Activated T-cell treated with anti-CD3 and anti-CD28 coated beads, Interleukin-2, amount 50 U/mL, for 24 hours (primary cell): ENCODE results near the gene DNAJB4.
A peak's percentile ranks its signal among the peaks of the same experiment; 100 is the strongest.

Source experiments
- DNase-seq: peaks from one replicate; pipeline ENCODE4 v3.0.0-alpha.2; 2020
- H3K27ac Mint-ChIP-seq: 2 replicates; pipeline ENCODE4 v1.8.0; 2020; ENCODE audit warnings: mild to moderate bottlenecking, mixed read lengths
- H3K27me3 Mint-ChIP-seq: 2 replicates; pipeline ENCODE4 v1.8.0; 2020; ENCODE audit warnings: mixed read lengths
- H3K36me3 Mint-ChIP-seq: 2 replicates; pipeline ENCODE4 v1.8.0; 2020; ENCODE audit warnings: low read depth, mixed read lengths
- H3K4me1 Mint-ChIP-seq: 2 replicates; pipeline ENCODE4 v1.8.0; 2020; ENCODE audit warnings: low read depth, mixed read lengths
- H3K4me3 Mint-ChIP-seq: 2 replicates; pipeline ENCODE4 v1.8.0; 2020; ENCODE audit warnings: mild to moderate bottlenecking, moderate library complexity, mixed read lengths
- H3K9me3 Mint-ChIP-seq: 2 replicates; pipeline ENCODE4 v1.8.0; 2020; ENCODE audit warnings: mixed read lengths

DNAJB4 gene

DNA sequence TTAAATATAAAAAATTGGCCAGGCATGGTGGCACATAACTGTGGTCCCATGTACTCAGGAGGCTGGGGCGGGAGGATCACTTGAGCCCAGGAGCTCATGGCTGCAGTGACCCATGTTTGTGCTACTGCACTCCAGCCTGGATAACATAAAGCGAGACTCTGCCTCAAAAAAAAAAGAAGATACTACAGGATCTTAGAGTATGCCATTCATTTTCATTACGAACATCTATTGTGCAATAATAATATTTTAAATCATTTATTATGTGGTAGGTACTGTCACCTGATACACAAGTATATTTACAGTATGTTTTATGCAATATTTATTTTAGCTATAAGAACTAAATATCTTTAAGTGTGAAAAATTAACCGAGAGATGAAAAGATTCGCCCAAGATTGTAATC lies 31.7 kb downstream of the DNAJB4 start:
- peaks cover 15% of the 10 kb centered on the region for H3K27me3 Mint-ChIP-seq
- no peak for DNase-seq
- H3K4me1 Mint-ChIP-seq = peaks cover 8% of the 10 kb centered on the region
- H3K36me3 Mint-ChIP-seq = no peaks in the 10 kb centered on the region
- H3K4me3 Mint-ChIP-seq = no peak overlapping the region
- H3K27ac Mint-ChIP-seq = no peak overlapping the region
- H3K9me3 Mint-ChIP-seq = no peaks in the 10 kb centered on the region

DNA sequence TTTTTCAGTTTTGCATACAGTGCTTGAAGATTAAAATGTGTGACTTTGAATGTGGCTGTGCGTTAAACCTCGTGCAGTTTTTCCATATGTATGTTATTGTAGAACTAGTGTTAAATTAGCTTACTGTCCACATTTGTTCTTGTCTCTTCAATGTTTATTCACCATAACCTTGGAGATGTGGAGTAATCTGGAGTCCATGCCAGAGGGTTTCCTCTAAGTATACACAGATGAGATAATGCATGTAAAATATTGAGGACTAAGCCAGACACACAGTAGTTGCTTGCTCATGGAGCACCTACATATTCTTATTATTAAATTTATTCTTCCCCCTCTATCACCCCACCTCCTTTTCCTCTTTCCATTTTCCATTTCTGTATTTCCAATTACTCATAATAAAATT lies 33.3 kb downstream of the DNAJB4 start:
- Mint-ChIP-seq H3K4me1 (peaks cover 8% of the 10 kb centered on the region), H3K9me3 (no peaks in the 10 kb centered on the region), H3K36me3 (no peaks in the 10 kb centered on the region), H3K27me3 (peaks cover 20% of the 10 kb centered on the region), H3K4me3 (no peak overlapping the region), H3K27ac (no peak overlapping the region)
- DNase-seq = no peak

DNA sequence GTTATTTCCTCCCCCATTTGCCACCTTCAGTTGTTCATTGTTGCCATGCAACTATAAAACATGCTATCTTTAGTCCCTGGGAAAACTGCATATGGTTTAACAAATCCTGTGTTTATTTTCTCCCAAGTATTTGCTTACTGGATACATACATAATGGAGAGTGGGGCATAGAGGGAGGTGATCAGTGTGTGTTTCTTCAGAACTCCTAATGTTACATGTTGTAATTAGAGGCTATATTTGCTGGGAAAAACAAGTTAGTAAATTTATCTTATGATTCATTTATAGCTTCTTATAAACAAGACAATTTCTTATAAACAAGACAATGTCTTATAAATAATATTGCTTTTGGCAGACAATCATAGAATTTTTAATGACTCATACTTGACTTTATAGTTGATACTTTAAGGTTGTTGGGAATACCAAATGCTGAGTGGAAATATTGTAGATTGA lies 33.8 kb downstream of the DNAJB4 start:
- Mint-ChIP-seq H3K9me3 (no peaks in the 10 kb centered on the region), H3K27me3 (peaks cover 24% of the 10 kb centered on the region), H3K36me3 (no peaks in the 10 kb centered on the region), H3K4me1 (peaks cover 8% of the 10 kb centered on the region), H3K27ac (no peak overlapping the region), H3K4me3 (no peak overlapping the region)
- DNase-seq = no peak

DNA sequence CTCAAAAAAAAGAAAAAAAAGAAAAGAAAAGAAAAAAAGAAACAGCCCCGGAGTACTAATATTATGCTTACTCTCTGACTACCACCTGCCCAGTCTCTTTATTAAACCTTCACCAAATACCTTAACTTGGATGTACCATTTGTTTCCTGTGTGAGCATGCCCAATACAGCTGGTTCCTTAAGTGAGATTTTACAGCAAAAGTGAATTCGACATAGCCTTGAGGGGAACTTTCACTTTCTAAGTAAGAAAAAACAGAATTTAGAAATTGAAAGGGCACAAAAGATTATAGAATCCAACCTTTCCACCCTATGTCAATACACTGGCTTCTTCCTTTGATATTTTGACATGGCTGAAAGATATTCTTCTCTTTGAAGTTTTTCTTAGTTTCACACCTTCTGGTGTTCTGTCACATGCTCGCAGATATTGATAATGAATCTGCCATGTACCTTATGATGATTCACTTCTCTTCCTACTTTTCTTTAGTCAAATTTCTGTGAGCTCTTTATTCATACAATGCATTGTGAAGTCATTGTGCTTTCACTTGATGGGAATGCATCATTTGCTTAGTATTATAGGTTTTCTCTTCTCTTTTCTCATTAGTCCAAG lies 35.8 kb downstream of the DNAJB4 start:
- Mint-ChIP-seq H3K27me3 (peaks cover 28% of the 10 kb centered on the region), H3K36me3 (no peaks in the 10 kb centered on the region), H3K27ac (peak overlapping the region; percentile 10), H3K4me3 (peak overlapping the region; percentile 11), H3K9me3 (no peaks in the 10 kb centered on the region), H3K4me1 (peaks cover 19% of the 10 kb centered on the region)
- no peak for DNase-seq

DNA sequence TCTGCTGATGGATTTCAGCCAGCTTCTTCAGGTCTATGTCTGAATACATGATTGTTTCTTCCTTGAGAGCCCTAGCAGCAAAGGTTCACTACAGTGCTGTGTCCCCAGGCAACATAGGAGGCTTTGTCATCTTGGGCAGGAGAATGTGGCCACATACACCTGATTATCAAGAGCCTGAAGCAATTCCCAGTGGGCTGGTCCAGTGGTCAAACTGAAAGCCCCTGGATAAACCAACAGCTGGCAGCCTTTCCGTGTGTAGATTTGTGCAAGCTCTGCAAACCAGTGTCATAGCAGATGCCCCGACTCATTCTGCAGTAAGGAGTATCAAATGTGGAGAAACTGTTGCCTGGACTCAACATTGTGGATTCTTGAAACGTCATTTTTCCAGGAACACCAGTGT lies 38.7 kb downstream of the DNAJB4 start:
- H3K36me3 Mint-ChIP-seq = no peaks in the 10 kb centered on the region
- H3K27ac Mint-ChIP-seq = no peak overlapping the region
- H3K27me3 Mint-ChIP-seq = peaks cover 48% of the 10 kb centered on the region
- no peak overlapping the region for H3K4me3 Mint-ChIP-seq
- DNase-seq = no peak
- H3K4me1 Mint-ChIP-seq = peaks cover 41% of the 10 kb centered on the region
- no peaks in the 10 kb centered on the region for H3K9me3 Mint-ChIP-seq

DNA sequence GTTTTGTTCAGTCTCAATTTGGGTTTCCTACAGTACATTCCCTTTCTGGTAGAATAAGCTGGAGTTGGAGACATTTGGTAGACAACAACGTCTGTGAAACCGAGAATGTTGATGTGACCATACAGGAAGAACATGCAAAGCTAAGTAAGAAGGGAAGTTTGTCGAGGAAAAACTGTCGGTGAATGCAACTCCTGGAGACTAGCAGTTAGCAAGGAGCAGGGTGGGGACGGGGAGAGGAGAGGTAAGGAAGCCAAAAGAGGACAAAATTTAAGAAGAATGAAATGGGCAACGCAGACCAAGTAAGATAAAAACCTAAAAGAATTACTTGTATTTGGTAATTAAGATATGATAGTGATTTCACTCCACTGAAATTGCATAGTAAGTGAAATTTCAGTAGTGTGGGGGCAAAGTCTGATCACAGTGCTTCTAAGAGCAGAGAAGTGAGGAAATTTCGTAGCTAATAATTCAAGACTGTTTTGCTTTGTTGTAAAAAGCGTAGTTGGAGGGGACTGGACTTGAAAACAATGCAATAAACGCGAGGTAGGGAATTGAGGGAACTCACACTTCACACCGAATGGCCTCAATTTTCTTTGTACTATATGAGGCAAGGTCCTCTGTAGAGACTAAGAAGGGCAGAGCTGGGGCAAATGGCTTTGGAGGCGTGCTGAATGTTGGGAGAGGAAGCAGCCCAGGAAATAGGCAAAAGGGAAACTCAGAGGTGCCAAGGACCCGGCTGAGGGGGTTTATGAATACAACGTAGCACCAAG lies 40.2 kb downstream of the DNAJB4 start:
- Mint-ChIP-seq H3K27me3 (peaks cover 63% of the 10 kb centered on the region), H3K9me3 (no peaks in the 10 kb centered on the region), H3K4me1 (peaks cover 50% of the 10 kb centered on the region), H3K27ac (no peak overlapping the region), H3K36me3 (no peaks in the 10 kb centered on the region), H3K4me3 (peak overlapping the region; percentile 75)
- DNase-seq = no peak

DNA sequence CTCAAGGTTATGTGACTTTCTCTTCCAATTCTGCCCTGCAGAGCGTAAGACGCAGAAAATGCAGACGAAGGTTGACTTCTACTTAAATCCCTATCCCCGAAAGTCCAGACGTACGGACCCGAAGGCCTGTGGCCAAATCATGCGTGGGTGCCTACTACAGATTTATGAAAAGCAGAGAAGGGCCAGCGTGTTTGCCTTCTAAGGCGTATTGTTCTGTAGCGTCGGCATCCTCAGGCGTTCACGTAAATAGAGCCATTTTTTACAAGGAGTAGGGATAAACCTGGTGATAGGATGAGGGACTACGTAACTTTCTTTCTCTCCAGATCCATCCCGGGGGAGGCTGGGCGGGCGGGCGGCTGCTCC lies 40.8 kb downstream of the DNAJB4 start:
- DNase-seq = peak; percentile 35
- Mint-ChIP-seq H3K36me3 (no peaks in the 10 kb centered on the region), H3K27me3 (peaks cover 67% of the 10 kb centered on the region), H3K4me1 (peaks cover 47% of the 10 kb centered on the region), H3K4me3 (peak overlapping the region; percentile 75), H3K27ac (peak overlapping the region; percentile 29), H3K9me3 (no peaks in the 10 kb centered on the region)

DNA sequence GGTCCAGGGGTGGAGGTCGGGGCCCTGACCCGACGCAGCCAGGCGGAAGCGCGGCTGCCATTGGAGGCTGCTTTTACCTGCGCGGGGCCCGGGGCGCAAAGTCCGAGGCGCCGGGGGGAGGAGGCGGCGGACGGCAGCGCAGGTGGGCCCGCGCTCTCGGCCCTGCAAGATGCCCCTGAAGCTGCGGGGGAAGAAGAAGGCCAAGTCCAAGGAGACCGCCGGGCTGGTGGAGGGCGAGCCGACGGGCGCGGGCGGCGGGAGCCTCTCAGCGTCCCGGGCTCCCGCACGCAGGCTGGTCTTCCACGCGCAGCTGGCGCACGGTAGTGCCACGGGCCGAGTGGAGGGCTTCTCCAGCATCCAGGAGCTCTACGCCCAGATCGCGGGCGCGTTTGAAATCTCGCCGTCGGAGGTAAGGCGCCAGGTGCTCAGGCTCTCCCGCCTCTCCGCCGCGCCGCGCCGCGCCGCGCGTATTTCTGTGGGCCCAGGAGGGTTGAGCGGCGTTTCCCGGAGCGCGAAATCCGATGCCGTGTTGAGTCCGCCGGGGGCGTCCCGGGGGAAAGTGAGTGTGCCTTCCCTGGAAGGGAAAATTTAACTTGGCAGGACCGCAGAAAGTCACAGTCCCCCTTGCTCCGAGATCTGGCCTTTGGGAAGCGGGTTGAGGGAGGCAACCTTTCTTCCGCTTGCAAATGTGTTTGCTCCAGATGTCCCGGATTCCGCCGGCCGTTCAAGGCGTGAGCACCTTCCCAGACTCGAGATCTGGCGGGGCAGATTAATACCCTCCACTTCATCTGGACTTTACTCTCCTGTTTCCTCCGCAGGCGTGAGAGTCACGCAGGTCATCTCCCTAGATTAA lies 41.4 kb downstream of the DNAJB4 start, which contains the start of gene GIPC2:
Gene GIPC2, plus strand, starts transcription at position 41 of the 853 bp plus-strand sequence. Its CDS starts 129 bp downstream, at position 170.
- peak; percentile 57 for DNase-seq
- Mint-ChIP-seq H3K27me3 (peaks cover 70% of the 10 kb centered on the region), H3K27ac (peak within 1 kb of the TSS; percentile 52), H3K4me3 (peak within 1 kb of the TSS; percentile 75), H3K9me3 (no peaks in the 10 kb centered on the region), H3K4me1 (peaks cover 42% of the 10 kb centered on the region), H3K36me3 (no peaks in the 10 kb centered on the region)

DNA sequence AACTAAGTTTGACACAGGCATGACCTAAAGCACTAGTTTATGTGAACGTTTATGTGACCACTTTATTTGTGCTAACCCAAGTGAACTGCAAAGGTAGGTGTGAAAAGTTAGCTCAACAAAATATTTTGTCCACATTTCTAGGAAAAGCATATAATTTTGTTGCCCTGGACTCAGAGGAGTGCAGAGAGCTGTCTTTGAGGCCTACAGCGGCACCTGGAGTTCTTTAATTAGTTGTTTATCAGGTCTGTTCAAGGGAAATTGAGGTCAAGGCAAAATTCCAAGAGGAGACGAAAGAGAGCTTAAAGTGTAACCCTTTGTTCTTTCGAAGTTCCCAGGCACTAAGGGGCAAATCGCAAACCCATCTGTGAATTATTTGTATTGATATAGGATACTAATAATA lies 42.4 kb downstream of the DNAJB4 start:
- Mint-ChIP-seq H3K4me3 (peak overlapping the region; percentile 75), H3K27ac (no peak overlapping the region), H3K36me3 (no peaks in the 10 kb centered on the region), H3K27me3 (peaks cover 72% of the 10 kb centered on the region), H3K9me3 (no peaks in the 10 kb centered on the region), H3K4me1 (peaks cover 42% of the 10 kb centered on the region)
- no peak for DNase-seq

DNA sequence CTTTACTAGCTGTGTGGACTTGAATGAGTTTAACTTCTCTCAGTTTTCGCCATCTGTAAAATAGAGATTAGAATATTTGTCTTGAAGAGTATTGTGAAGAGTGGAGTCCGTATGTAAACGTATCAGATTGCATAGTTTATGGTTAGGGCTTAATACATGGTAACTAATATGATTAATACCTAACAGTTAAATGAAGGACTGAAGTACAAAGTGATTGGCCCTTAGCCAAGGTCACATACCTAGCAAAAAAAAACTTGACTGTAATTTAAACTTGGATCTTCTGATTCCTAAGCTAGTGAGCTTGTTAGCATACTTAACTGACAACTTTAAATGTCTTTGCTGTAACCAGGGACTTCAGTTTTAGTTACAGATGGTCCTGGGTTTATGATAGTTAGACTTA lies 42.9 kb downstream of the DNAJB4 start:
- Mint-ChIP-seq H3K36me3 (no peaks in the 10 kb centered on the region), H3K4me3 (no peak overlapping the region), H3K9me3 (no peaks in the 10 kb centered on the region), H3K27me3 (peaks cover 72% of the 10 kb centered on the region), H3K4me1 (peaks cover 42% of the 10 kb centered on the region), H3K27ac (no peak overlapping the region)
- DNase-seq = no peak

DNA sequence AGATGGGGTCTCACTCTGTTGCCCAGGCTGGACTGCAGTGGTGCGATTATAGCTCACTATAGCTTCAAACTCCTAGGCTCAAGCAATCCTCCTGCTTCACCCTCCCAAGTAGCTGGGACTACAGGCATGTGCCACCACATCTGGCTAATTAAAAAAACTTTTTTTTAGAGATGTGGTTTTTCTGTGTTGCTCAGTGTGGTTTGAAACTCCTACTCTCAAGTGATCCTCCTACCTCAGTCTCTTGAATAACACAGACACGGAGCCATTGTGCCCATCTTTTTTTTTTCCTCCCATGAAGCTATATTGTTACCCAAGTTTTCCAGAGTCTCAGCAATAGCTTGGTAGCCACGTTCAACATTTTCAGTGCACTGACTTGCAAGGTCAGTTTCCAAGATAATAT lies 43.7 kb downstream of the DNAJB4 start:
- H3K36me3 Mint-ChIP-seq = no peaks in the 10 kb centered on the region
- no peak for DNase-seq
- H3K4me3 Mint-ChIP-seq = no peak overlapping the region
- H3K27me3 Mint-ChIP-seq = peaks cover 63% of the 10 kb centered on the region
- no peak overlapping the region for H3K27ac Mint-ChIP-seq
- peaks cover 42% of the 10 kb centered on the region for H3K4me1 Mint-ChIP-seq
- H3K9me3 Mint-ChIP-seq = no peaks in the 10 kb centered on the region

DNA sequence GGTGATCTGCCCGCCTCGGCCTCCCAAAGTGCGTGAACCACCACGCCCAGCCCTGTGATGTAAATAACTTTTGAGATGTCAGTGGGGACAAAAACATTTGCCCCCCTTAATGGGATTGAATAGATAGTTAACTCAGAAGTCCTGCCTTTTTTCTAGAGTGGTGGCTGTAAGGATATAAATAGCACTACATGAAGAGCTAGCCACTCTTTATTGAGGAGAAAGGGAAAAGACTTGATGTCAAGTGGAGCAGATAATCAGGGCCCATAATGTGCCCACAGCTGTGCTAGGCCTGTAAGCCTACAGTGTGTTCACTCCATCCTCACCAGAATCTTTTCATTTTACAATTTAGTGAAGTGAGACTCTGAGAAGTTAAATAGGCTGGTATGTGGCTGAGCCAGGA lies 44.7 kb downstream of the DNAJB4 start:
- Mint-ChIP-seq H3K9me3 (no peaks in the 10 kb centered on the region), H3K27me3 (peaks cover 57% of the 10 kb centered on the region), H3K4me1 (peaks cover 42% of the 10 kb centered on the region), H3K4me3 (no peak overlapping the region), H3K27ac (no peak overlapping the region), H3K36me3 (no peaks in the 10 kb centered on the region)
- no peak for DNase-seq

DNA sequence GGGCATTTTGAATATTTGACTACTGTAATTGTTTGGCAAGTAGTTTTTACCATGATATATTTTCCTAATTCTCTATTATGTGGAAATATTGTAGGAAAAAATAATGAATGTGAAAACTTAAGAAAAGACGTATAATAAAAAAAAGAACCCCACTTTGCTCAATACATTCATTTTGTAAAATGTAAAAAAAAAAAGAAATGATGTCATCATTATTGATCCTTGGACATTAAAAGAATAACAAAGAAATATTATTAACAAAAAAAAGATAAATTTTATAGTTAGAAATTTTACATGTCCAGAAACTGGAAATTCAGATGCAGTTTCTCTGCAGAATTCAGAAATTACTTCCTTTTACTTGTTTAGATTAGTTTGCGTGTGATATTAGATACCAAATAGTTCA lies 46.3 kb downstream of the DNAJB4 start:
- no peak overlapping the region for H3K27ac Mint-ChIP-seq
- H3K9me3 Mint-ChIP-seq = no peaks in the 10 kb centered on the region
- no peaks in the 10 kb centered on the region for H3K36me3 Mint-ChIP-seq
- no peak overlapping the region for H3K4me3 Mint-ChIP-seq
- no peak for DNase-seq
- H3K27me3 Mint-ChIP-seq = peaks cover 46% of the 10 kb centered on the region
- peaks cover 33% of the 10 kb centered on the region for H3K4me1 Mint-ChIP-seq

DNA sequence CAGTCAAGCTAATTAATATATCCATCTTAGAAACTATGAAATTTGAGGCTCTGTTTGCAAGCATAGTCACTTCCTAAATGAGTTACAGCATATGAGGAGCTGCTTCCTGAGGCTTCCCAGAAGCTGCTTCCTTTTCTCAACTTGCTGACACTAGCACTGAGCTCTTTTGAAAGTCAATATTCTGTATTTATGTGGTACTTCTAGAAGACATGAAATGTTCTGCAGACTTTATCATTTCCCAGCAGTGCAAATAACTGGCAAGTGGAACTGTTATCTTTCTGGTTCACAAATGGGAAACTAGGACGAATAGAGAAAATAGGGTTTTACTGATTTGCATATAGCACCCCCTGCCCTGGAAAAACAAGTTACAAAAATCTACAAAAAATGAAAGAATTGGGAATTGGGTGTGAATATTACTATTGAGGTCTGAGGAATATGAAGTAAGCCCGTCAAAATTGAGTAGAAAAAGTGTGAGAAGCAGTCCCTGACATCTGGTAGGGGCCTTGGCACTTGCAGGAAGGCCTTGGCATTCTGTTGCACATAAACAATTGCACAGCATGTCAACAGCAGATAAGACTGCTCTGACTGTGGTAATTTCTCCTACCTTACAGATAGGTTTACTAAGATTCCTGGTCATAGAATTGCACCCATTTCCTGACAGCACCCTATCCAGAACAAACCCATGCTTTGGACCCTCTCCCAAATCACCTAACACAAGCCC lies 48.1 kb downstream of the DNAJB4 start:
- Mint-ChIP-seq H3K27me3 (peaks cover 30% of the 10 kb centered on the region), H3K27ac (no peak overlapping the region), H3K9me3 (no peaks in the 10 kb centered on the region), H3K4me3 (no peak overlapping the region), H3K36me3 (no peaks in the 10 kb centered on the region), H3K4me1 (peaks cover 18% of the 10 kb centered on the region)
- no peak for DNase-seq
